ENCODE measurements around the gene FCHSD1.

The FCHSD1 gene

GRCh38 chr5:141662028-141662427 is 10.8 kb upstream of the FCHSD1 start:
- Histone ChIP-seq H3K27me3 (no peaks in the 10 kb centered on the region), H4K20me1 (no peaks in the 10 kb centered on the region), H3K9ac (no peak overlapping the region), H3K27ac (no peak overlapping the region), H3K9me3 (no peaks in the 10 kb centered on the region), H3K4me1 (peaks cover 7% of the 10 kb centered on the region; the same call in 1 of the 2 replicates), H3K4me2 (no peak overlapping the region), H3K4me3 (no peak overlapping the region), H3K36me3 (no peaks in the 10 kb centered on the region)
- no peak for TF ChIP-seq Cebpa-rat (IDR thresholded peaks at IDR 0.05)

- Histone ChIP-seq H3K4me2 (no peak overlapping the region), H4K20me1 (no peaks in the 10 kb centered on the region), H3K27ac (no peak overlapping the region), H3K4me1 (peaks cover 5% of the 10 kb centered on the region; the same call in 1 of the 2 replicates), H3K9me3 (no peaks in the 10 kb centered on the region), H3K4me3 (no peak overlapping the region), H3K9ac (no peak overlapping the region), H3K27me3 (no peaks in the 10 kb centered on the region), H3K36me3 (0 out of 2 replicates have a peak, but pooled peaks cover 5% of the 10 kb centered on the region)
- TF ChIP-seq Cebpa-rat (IDR thresholded peaks at IDR 0.05): no peak
Observed at GRCh38 chr5:141657937-141658545, 6.8 kb upstream of the FCHSD1 start.

GRCh38 chr5:141657404-141657803 is 6.2 kb upstream of the FCHSD1 start:
- no peak overlapping the region for H3K4me2 ChIP-seq
- no peaks in the 10 kb centered on the region for H3K9me3 ChIP-seq
- TF ChIP-seq Cebpa-rat (IDR thresholded peaks at IDR 0.05): no peak
- no peak overlapping the region for H3K27ac ChIP-seq
- H3K9ac ChIP-seq: no peak overlapping the region
- H3K4me3 ChIP-seq: no peak overlapping the region
- H3K27me3 ChIP-seq: no peaks in the 10 kb centered on the region
- H3K4me1 ChIP-seq: peaks cover 5% of the 10 kb centered on the region; the same call in 1 of the 2 replicates
- no peaks in the 10 kb centered on the region for H4K20me1 ChIP-seq
- 0 out of 2 replicates have a peak, but pooled peaks cover 5% of the 10 kb centered on the region for H3K36me3 ChIP-seq

GRCh38 chr5:141656396-141656795 is 5.2 kb upstream of the FCHSD1 start:
- Histone ChIP-seq H3K4me1 (peaks cover 13% of the 10 kb centered on the region), H3K9ac (no peak overlapping the region), H3K9me3 (no peaks in the 10 kb centered on the region), H3K4me2 (no peak overlapping the region), H4K20me1 (no peaks in the 10 kb centered on the region), H3K27me3 (no peaks in the 10 kb centered on the region), H3K36me3 (0 out of 2 replicates have a peak, but pooled peaks cover 5% of the 10 kb centered on the region), H3K4me3 (no peak overlapping the region), H3K27ac (no peak overlapping the region)
- TF ChIP-seq Cebpa-rat (IDR thresholded peaks at IDR 0.05): no peak

- Histone ChIP-seq H3K27ac (no peak overlapping the region), H3K9me3 (no peaks in the 10 kb centered on the region), H3K4me2 (no peak overlapping the region), H3K4me1 (peaks cover 23% of the 10 kb centered on the region), H3K4me3 (no peak overlapping the region), H3K27me3 (no peaks in the 10 kb centered on the region), H3K9ac (no peak overlapping the region), H4K20me1 (no peaks in the 10 kb centered on the region), H3K36me3 (0 out of 2 replicates have a peak, but pooled peaks cover 5% of the 10 kb centered on the region)
- TF ChIP-seq Cebpa-rat (IDR thresholded peaks at IDR 0.05): no peak
Observed at GRCh38 chr5:141655020-141655419, 3.8 kb upstream of the FCHSD1 start.

GRCh38 chr5:141654298-141654697 is 3.1 kb upstream of the FCHSD1 start:
- Histone ChIP-seq H3K27ac (no peak overlapping the region), H3K9me3 (no peaks in the 10 kb centered on the region), H3K4me2 (no peak overlapping the region), H3K27me3 (no peaks in the 10 kb centered on the region), H3K9ac (no peak overlapping the region), H4K20me1 (0 out of 2 replicates have a peak, but pooled peaks cover 4% of the 10 kb centered on the region), H3K4me1 (peaks cover 30% of the 10 kb centered on the region), H3K36me3 (0 out of 2 replicates have a peak, but pooled peaks cover 5% of the 10 kb centered on the region), H3K4me3 (no peak overlapping the region)
- no peak for TF ChIP-seq Cebpa-rat (IDR thresholded peaks at IDR 0.05)

- Histone ChIP-seq H4K20me1 (0 out of 2 replicates have a peak, but pooled peaks cover 5% of the 10 kb centered on the region), H3K27ac (peak overlapping the region; percentile 63), H3K9ac (peak overlapping the region; percentile 73), H3K27me3 (no peaks in the 10 kb centered on the region), H3K9me3 (no peaks in the 10 kb centered on the region), H3K36me3 (peaks cover 30% of the 10 kb centered on the region), H3K4me1 (peaks cover 25% of the 10 kb centered on the region), H3K4me3 (peak overlapping the region; percentile 71), H3K4me2 (peak overlapping the region; percentile 93)
- TF ChIP-seq Cebpa-rat (IDR thresholded peaks at IDR 0.05): no peak
Observed at GRCh38 chr5:141651728-141652105, 499 bp upstream of the FCHSD1 start.

GRCh38 chr5:141649972-141650371 is 1.2 kb downstream of the FCHSD1 start:
- H3K27ac ChIP-seq: no peak overlapping the region
- no peak for TF ChIP-seq Cebpa-rat (IDR thresholded peaks at IDR 0.05)
- H4K20me1 ChIP-seq: 0 out of 2 replicates have a peak, but pooled peaks cover 11% of the 10 kb centered on the region
- no peaks in the 10 kb centered on the region for H3K27me3 ChIP-seq
- peak overlapping the region; percentile 93 for H3K4me2 ChIP-seq
- H3K9me3 ChIP-seq: no peaks in the 10 kb centered on the region
- peaks cover 39% of the 10 kb centered on the region for H3K4me1 ChIP-seq
- no peak overlapping the region for H3K4me3 ChIP-seq
- no peak overlapping the region for H3K9ac ChIP-seq
- peaks cover 43% of the 10 kb centered on the region for H3K36me3 ChIP-seq

GRCh38 chr5:141649056-141649688 is 2.0 kb downstream of the FCHSD1 start:
- Histone ChIP-seq H3K4me1 (peaks cover 39% of the 10 kb centered on the region), H3K4me2 (no peak overlapping the region), H3K9ac (no peak overlapping the region), H4K20me1 (0 out of 2 replicates have a peak, but pooled peaks cover 11% of the 10 kb centered on the region), H3K27me3 (no peaks in the 10 kb centered on the region), H3K4me3 (no peak overlapping the region), H3K9me3 (no peaks in the 10 kb centered on the region), H3K36me3 (peaks cover 51% of the 10 kb centered on the region), H3K27ac (no peak overlapping the region)
- no peak for TF ChIP-seq Cebpa-rat (IDR thresholded peaks at IDR 0.05)

GRCh38 chr5:141647851-141648250 is 3.4 kb downstream of the FCHSD1 start:
- Histone ChIP-seq H3K36me3 (peaks cover 63% of the 10 kb centered on the region), H3K27ac (no peak overlapping the region), H3K9me3 (no peaks in the 10 kb centered on the region), H3K4me3 (no peak overlapping the region), H4K20me1 (0 out of 2 replicates have a peak, but pooled peaks cover 11% of the 10 kb centered on the region), H3K4me1 (peaks cover 52% of the 10 kb centered on the region), H3K27me3 (no peaks in the 10 kb centered on the region), H3K4me2 (no peak overlapping the region), H3K9ac (no peak overlapping the region)
- no peak for TF ChIP-seq Cebpa-rat (IDR thresholded peaks at IDR 0.05)

All from BLaER1 (cell line).